Breast epithelium (tissue), 4 donors: ENCODE data around the gene INSR. TPM values are rescaled to one million over a fixed set of nuclear protein-coding genes. Genes with fewer than 3 reads are reported as not detected.

ENCODE experiments used
- DNase-seq, 2 donors: peaks; one replicate each; pipeline ENCODE4 v3.0.0-alpha.2; 2019; ENCODE audit warnings: low spot score in 2 of 2
- H3K27ac ChIP-seq, 2 donors: fragments of 200-600 bp; sonication (generic) in 1 of 2; one replicate each; pipeline ENCODE4 v1.5.1; 2016 to 2019; ENCODE audit warnings: mild to moderate bottlenecking in 1 of 2
- H3K27me3 ChIP-seq, 2 donors: fragments of 200-600 bp; sonication (generic) in 1 of 2; one replicate each; pipeline versions ENCODE4 v1.5.1 to v1.6.0; 2017 to 2019; ENCODE audit warnings: control low read depth in 1 of 2, mild to moderate bottlenecking in 1 of 2
- H3K36me3 ChIP-seq: fragments of 200-600 bp; one replicate; pipeline ENCODE4 v1.5.1; 2019
- H3K4me1 ChIP-seq, 2 donors: fragments of 200-600 bp; sonication (generic); one replicate each; pipeline ENCODE4 v1.5.1; 2016 to 2019; ENCODE audit warnings: control low read depth in 1 of 2
- H3K4me3 ChIP-seq, 3 donors: fragments of 200-600 bp; sonication (generic); 1 replicate in 2 of 3; 2 replicates in 1 of 3; pipeline ENCODE4 v1.5.1; 2016 to 2019; ENCODE audit warnings: mild to moderate bottlenecking in 3 of 3, moderate library complexity in 2 of 3
- H3K9me3 ChIP-seq, 2 donors: fragments of 200-600 bp; sonication (generic) in 1 of 2; one replicate each; pipeline ENCODE4 v1.5.1; 2016 to 2019; ENCODE audit warnings: control low read depth in 1 of 2
- POLR2A ChIP-seq: fragments of 450-650 bp; IDR thresholded peaks from one replicate; pipeline ENCODE4 v1.6.1; 2016; ENCODE audit warnings: antibody characterized with exemption, mild to moderate bottlenecking, moderate library complexity
- POLR2AphosphoS5 ChIP-seq, 3 donors: sonication (generic); formaldehyde crosslinking; IDR thresholded peaks; one replicate each; pipeline ENCODE4 v1.6.1; 2017; ENCODE audit warnings: antibody characterized with exemption in 3 of 3
- intact Hi-C: fragments of 100-400 bp; cut with DNase I; formaldehyde crosslinking; loops from one replicate; pipeline ENCODE4 v1.15.1; 2023; ENCODE audit warnings: low total_unique reads
- total RNA-seq, 3 donors: library from RNA; depleted of rRNA; stranded (reverse); fragments of >200 nt; gene quantifications; one replicate each; pipeline ENCODE4 v1.1.0, GENCODE V29; 2016
- TF ChIP-seq, protein P1 (sequence below), 3 donors: fragments of 450-650 bp; IDR thresholded peaks; one replicate each; pipeline ENCODE4 v1.5.1; 2016 to 2017; ENCODE audit warnings: antibody characterized with exemption in 3 of 3, mild to moderate bottlenecking in 3 of 3, moderate library complexity in 3 of 3

The INSR gene
- total RNA-seq, 3 donors from 2014 or later, result 66.3 to 108 (median 104) TPM

DNA sequence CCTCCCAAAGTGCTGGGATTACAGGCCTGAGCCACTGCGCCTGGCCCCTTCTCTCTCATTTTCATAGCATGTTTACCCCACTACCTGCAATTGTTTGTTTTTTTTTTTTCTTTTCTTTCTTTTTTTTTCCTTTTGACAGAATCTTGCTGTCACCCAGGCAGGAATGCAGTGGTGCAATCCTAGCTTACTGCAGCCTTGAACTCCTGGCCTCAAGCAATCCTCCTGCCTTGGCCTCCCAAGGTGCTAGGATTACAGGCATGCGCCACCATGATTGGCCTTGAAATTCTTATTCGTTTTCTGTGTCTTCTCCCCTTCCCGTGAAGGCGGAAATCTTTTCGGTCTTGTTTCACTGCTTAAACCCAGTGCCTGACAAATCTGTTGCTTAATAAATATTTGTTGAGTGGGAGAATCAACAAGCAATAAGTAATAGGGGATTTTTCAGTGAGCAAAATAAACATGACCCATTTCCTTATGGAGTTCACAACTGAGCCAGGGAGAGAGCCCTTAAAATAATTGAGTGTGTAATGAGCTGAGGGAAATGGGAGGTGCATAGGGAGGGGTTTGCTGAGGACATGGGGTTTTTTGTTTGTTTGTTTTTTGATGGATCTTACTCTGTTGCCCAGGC lies 1.8 kb upstream of the INSR start:
- intact Hi-C loops, result no loop called here
- no peaks in the 10 kb centered on the region for H3K4me1 ChIP-seq
- DNase-seq, result no peak

DNA sequence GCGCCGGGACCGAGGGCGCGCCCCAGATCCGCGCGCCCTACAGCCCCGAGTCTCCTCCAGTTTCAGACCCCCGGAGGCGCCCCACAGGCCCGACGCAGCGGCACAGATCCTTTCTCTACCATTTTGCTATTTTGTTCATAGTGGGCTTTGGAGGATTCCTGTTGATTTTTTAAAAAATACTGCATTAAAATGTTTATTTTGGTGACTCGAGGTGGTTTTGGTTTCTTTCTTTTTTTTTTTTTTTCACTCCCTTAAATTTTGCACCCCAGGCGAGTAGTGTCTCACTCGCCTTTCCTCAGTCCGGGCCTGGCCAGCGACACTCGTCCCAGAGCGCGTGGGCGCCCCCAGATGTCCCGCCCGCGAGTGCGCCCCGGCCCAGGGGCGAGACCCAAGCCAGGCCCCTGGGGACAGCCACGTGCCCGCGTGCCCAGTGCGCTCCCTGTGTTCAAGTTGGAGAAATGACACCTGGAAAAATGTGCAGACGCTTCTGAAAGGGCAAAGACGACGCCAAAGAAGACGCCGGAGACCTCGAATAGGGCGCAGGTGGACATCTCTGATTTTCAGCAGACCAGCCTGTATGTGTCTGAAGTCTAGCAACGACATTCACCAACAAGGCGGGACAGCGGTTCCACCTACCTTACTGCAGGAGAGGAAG lies 471 bp upstream of the INSR start:
- Histone ChIP-seq H3K4me3 (peak overlapping the region; percentile 97 to 98 (median 97)), H3K36me3 (no peaks in the 10 kb centered on the region), H3K27ac (peak overlapping the region; percentile 93 to 95), H3K9me3 (no peaks in the 10 kb centered on the region), H3K4me1 (no peaks in the 10 kb centered on the region), H3K27me3 (no peaks in the 10 kb centered on the region)
- TF ChIP-seq, protein P1, sequence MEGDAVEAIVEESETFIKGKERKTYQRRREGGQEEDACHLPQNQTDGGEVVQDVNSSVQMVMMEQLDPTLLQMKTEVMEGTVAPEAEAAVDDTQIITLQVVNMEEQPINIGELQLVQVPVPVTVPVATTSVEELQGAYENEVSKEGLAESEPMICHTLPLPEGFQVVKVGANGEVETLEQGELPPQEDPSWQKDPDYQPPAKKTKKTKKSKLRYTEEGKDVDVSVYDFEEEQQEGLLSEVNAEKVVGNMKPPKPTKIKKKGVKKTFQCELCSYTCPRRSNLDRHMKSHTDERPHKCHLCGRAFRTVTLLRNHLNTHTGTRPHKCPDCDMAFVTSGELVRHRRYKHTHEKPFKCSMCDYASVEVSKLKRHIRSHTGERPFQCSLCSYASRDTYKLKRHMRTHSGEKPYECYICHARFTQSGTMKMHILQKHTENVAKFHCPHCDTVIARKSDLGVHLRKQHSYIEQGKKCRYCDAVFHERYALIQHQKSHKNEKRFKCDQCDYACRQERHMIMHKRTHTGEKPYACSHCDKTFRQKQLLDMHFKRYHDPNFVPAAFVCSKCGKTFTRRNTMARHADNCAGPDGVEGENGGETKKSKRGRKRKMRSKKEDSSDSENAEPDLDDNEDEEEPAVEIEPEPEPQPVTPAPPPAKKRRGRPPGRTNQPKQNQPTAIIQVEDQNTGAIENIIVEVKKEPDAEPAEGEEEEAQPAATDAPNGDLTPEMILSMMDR (IDR thresholded peaks at IDR 0.05), result peak in 2 of 3 donors; percentile 17 to 58
- TF ChIP-seq POLR2A (no peak), POLR2AphosphoS5 (IDR thresholded peaks at IDR 0.05) (peak in 1 of 3 donors; percentile 18)
- intact Hi-C loops, result loop anchor here (1.0 to 5.0 kb wide), 2 partner anchors 98 to 1008 kb away; no protein-coding TSS in a partner anchor
- DNase-seq, result peak; percentile 48 to 60

More for the DNA sequence above, 1.8 kb upstream of the INSR start:
- no peaks in the 10 kb centered on the region for H3K9me3 ChIP-seq
- no peak overlapping the region for H3K27ac ChIP-seq
- no peaks in the 10 kb centered on the region for H3K27me3 ChIP-seq
- TF ChIP-seq POLR2AphosphoS5 (IDR thresholded peaks at IDR 0.05) (no peak), POLR2A (no peak)
- TF ChIP-seq, protein P1 (IDR thresholded peaks at IDR 0.05), result no peak
- H3K4me3 ChIP-seq, result no peak overlapping the region
- H3K36me3 ChIP-seq, result no peaks in the 10 kb centered on the region

- Histone ChIP-seq H3K9me3 (no peaks in the 10 kb centered on the region), H3K36me3 (no peaks in the 10 kb centered on the region), H3K4me3 (peak overlapping the region; percentile 97 to 98 (median 97)), H3K27ac (peak overlapping the region; percentile 93 to 95), H3K4me1 (no peaks in the 10 kb centered on the region), H3K27me3 (no peaks in the 10 kb centered on the region)
- intact Hi-C loops, result loop anchor here (5.0 kb wide), 1 partner anchor 1009 kb away; no protein-coding TSS in a partner anchor
- DNase-seq, result peak; percentile 27 to 58
- TF ChIP-seq, protein P1 (IDR thresholded peaks at IDR 0.05), result no peak
- TF ChIP-seq POLR2AphosphoS5 (IDR thresholded peaks at IDR 0.05) (peak in 1 of 3 donors; percentile 4), POLR2A (no peak)
Measured at GRCh38 chr19:7292950-7293761, 1.1 kb downstream of the INSR start.

DNA sequence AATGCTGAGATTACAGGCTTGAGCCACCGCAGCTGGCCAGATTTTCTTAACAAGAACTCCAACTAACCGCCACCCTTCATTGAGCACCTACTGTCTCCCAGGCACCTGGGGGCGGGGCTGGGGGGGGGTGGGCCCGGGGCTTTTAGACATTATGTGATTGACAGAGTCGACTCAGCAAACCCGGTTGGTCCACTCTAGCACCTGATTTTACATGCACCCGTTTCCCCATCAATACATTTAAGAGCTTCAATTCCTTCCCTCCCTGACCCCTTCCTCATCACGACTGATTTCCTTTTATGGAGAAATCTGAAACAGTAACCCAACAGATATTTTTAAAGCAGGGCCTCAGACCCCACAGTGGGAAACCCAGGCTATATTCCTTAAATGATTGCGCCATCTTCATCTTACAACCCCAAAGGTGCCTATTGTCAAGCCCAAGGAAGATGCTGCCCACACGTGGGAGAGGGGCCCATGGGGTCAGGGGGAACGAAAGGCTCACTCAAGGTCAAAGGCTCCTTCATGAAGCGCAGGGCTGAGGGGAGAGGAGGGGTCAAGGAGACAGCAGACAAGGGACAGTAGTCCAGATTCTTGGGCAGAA lies 1.8 kb downstream of the INSR start:
- H3K27ac ChIP-seq, result peak overlapping the region; percentile 93 to 95
- TF ChIP-seq POLR2AphosphoS5 (IDR thresholded peaks at IDR 0.05) (no peak), POLR2A (no peak)
- TF ChIP-seq, protein P1 (IDR thresholded peaks at IDR 0.05), result no peak

More for the DNA sequence above, 1.8 kb downstream of the INSR start:
- intact Hi-C loops, result loop anchor here (5.0 kb wide), 1 partner anchor 1010 kb away; no protein-coding TSS in a partner anchor
- Histone ChIP-seq H3K27me3 (no peaks in the 10 kb centered on the region), H3K9me3 (no peaks in the 10 kb centered on the region), H3K4me3 (peak overlapping the region; percentile 97 to 98 (median 97)), H3K4me1 (no peaks in the 10 kb centered on the region), H3K36me3 (no peaks in the 10 kb centered on the region)
- DNase-seq, result no peak
